NCI-H524 treated with DMSO at 0.1 percent for 48 hours (cell line): ENCODE measurements around the gene KRT3.
"Not testable (repeated sequence)": the region's sequence is repeated elsewhere in the genome, so short reads cannot be mapped to it uniquely, and the experiment has no call there.

ENCODE experiments used
- DNase-seq: peaks from one replicate; lab custom pipeline; 2025; lab: John Stamatoyannopoulos, UW

KRT3 gene

GRCh38 chr12:52781399-52782082 lies 14.4 kb downstream of the KRT3 start:
- no peak for DNase-seq

- DNase-seq: no peak
These were observed 16.0 kb downstream of the KRT3 start for GRCh38 chr12:52779914-52780313.

- DNase-seq: no peak
These were observed 17.1 kb downstream of the KRT3 start for GRCh38 chr12:52778833-52779232.

GRCh38 chr12:52777566-52777965 lies 18.4 kb downstream of the KRT3 start:
- DNase-seq: no peak

GRCh38 chr12:52776913-52777395 lies 19.0 kb downstream of the KRT3 start, which contains the start of gene KRT76:
TSS of gene KRT76 (minus strand) at chr12:52777345. CDS start at chr12:52777291, 54 bp downstream.
- no peak for DNase-seq

GRCh38 chr12:52776435-52776834 lies 19.5 kb downstream of the KRT3 start:
- DNase-seq: no peak

- DNase-seq: no peak
These were observed 21.2 kb downstream of the KRT3 start for GRCh38 chr12:52774629-52775250.

GRCh38 chr12:52772772-52773171 lies 23.1 kb downstream of the KRT3 start:
- no peak for DNase-seq

GRCh38 chr12:52772188-52772587 lies 23.7 kb downstream of the KRT3 start:
- no peak for DNase-seq

GRCh38 chr12:52771505-52771904 lies 24.4 kb downstream of the KRT3 start:
- DNase-seq: no peak

GRCh38 chr12:52771088-52771487 lies 24.8 kb downstream of the KRT3 start:
- DNase-seq: no peak

- no peak for DNase-seq
These were observed 26.0 kb downstream of the KRT3 start for GRCh38 chr12:52769946-52770345.

- no peak for DNase-seq
These were observed 26.6 kb downstream of the KRT3 start for GRCh38 chr12:52769354-52769753.

GRCh38 chr12:52768479-52769200 lies 27.3 kb downstream of the KRT3 start:
- no peak for DNase-seq

- DNase-seq: no peak
These were observed 28.5 kb downstream of the KRT3 start for GRCh38 chr12:52767427-52767826.

GRCh38 chr12:52767020-52767379 lies 28.9 kb downstream of the KRT3 start:
- DNase-seq: no peak

- no peak for DNase-seq
These were observed 29.4 kb downstream of the KRT3 start for GRCh38 chr12:52766351-52767019.

GRCh38 chr12:52765702-52766101 lies 30.2 kb downstream of the KRT3 start:
- no peak for DNase-seq

GRCh38 chr12:52763991-52764390 lies 31.9 kb downstream of the KRT3 start:
- DNase-seq: no peak

GRCh38 chr12:52763036-52763659 lies 32.8 kb downstream of the KRT3 start:
- DNase-seq: no peak

- DNase-seq: no peak
These were observed 34.1 kb downstream of the KRT3 start for GRCh38 chr12:52761802-52762201.

GRCh38 chr12:52761218-52761617 lies 34.7 kb downstream of the KRT3 start:
- DNase-seq: not testable (repeated sequence)
